A549 (cell line): ENCODE results near the gene SERPING1. TPM values are rescaled to one million over a fixed set of nuclear protein-coding genes. Genes with fewer than 3 reads are reported as not detected.
"Not testable (repeated sequence)": the region's sequence is repeated elsewhere in the genome, so short reads cannot be mapped to it uniquely, and the experiment has no call there.

Experiments
- ATAC-seq, 2 experiments: fragments of 200-7000 bp in 1 of 2; fragments of >200 bp in 1 of 2; cut with Nextera tagmentation in 1 of 2; cut with Tn5 transposase in 1 of 2; 3 replicates each; pipeline versions ENCODE4 v1.8.0 to v1.9.1; 2018 to 2020; ENCODE audit warnings: mild to moderate bottlenecking in 1 of 2, moderate library complexity in 1 of 2
- CTCF ChIA-PET: fragments of 300-600 bp; sonication (Branson Sonifier 250); formaldehyde crosslinking; extraction: SDS; loops from one replicate; lab custom pipeline; 2021; ENCODE audit warnings: antibody characterized with exemption, inconsistent platforms; lab: Yijun Ruan, JAX
- POLR2A ChIA-PET: fragments of 350-600 bp; formaldehyde crosslinking; extraction: SDS; loops from one replicate; lab custom pipeline; 2021; ENCODE audit warnings: antibody characterized with exemption, inconsistent platforms; lab: Yijun Ruan, JAX
- DNase-seq, 2 experiments: peaks; one replicate each; pipeline versions ENCODE4 v3.0.0 to v3.0.0-alpha.2; 2011 to 2016; ENCODE audit warnings: low read depth in 1 of 2, low spot score in 1 of 2
- FAIRE-seq: peaks from 2 replicates; lab custom pipeline; 2011; peaks lifted over from hg19 to GRCh38; lab: Jason Lieb, UNC
- H3K27ac ChIP-seq, 2 experiments: fragments of >200 bp; sonication (Bioruptor Twin); formaldehyde crosslinking; 3 replicates each; pipeline ENCODE4 v1.5.1; 2016 to 2017
- H3K4me1 ChIP-seq: fragments of >200 bp; sonication (Bioruptor Twin); formaldehyde crosslinking; 3 replicates; pipeline ENCODE4 v1.6.1; 2016
- H3K4me2 ChIP-seq: fragments of >200 bp; sonication (Bioruptor Twin); formaldehyde crosslinking; 3 replicates; pipeline ENCODE4 v1.6.1; 2016
- H3K4me3 ChIP-seq: fragments of >200 bp; sonication (Bioruptor Twin); formaldehyde crosslinking; 3 replicates; pipeline ENCODE4 v1.5.1; 2016
- H3K9me3 ChIP-seq: fragments of >200 bp; sonication (Bioruptor Twin); formaldehyde crosslinking; 3 replicates; pipeline ENCODE4 v1.6.1; 2016
- CBX8 ChIP-seq: fragments of 200-600 bp; sonication (generic); IDR thresholded peaks from 2 replicates; pipeline ENCODE4 v1.6.1; 2016
- EHMT2 ChIP-seq: fragments of 200-600 bp; sonication (generic); IDR thresholded peaks from 2 replicates; pipeline ENCODE4 v1.6.1; 2016; ENCODE audit warnings: antibody characterized with exemption, low read depth, mild to moderate bottlenecking, moderate library complexity
- ESRRA ChIP-seq: fragments of 150-350 bp; IDR thresholded peaks from 2 replicates; pipeline ENCODE4 v1.6.1; 2014; ENCODE audit warnings: mild to moderate bottlenecking, low read length, borderline replicate concordance
- FOSB ChIP-seq: fragments of 250-450 bp; sonication (Bioruptor Pico); IDR thresholded peaks from 2 replicates; pipeline ENCODE4 v1.5.0; 2020; ENCODE audit warnings: mild to moderate bottlenecking, moderate library complexity
- HEYL ChIP-seq: fragments of 250-450 bp; sonication (Bioruptor Pico); IDR thresholded peaks from 2 replicates; pipeline ENCODE4 v1.8.0; 2021; ENCODE audit warnings: mild to moderate bottlenecking, moderate library complexity
- HMGXB4 ChIP-seq: fragments of 250-450 bp; sonication (Bioruptor Pico); IDR thresholded peaks from 2 replicates; pipeline ENCODE4 v1.5.0; 2021; ENCODE audit warnings: mild to moderate bottlenecking, moderate library complexity, borderline replicate concordance
- HOXB13 ChIP-seq: fragments of 250-450 bp; sonication (Bioruptor Pico); IDR thresholded peaks from 2 replicates; pipeline ENCODE4 v1.5.0; 2020; ENCODE audit warnings: low read depth, mild to moderate bottlenecking, moderate library complexity
- HOXB5 ChIP-seq: fragments of 250-450 bp; sonication (Bioruptor Pico); IDR thresholded peaks from 2 replicates; pipeline ENCODE4 v1.5.0; 2020; ENCODE audit warnings: mild to moderate bottlenecking, moderate library complexity
- JUNB ChIP-seq: fragments of >200 bp; sonication (Bioruptor Twin); formaldehyde crosslinking; IDR thresholded peaks from 2 replicates; pipeline ENCODE4 v1.6.1; 2016
- KDM5A ChIP-seq: fragments of 200-600 bp; sonication (generic); IDR thresholded peaks from 2 replicates; pipeline ENCODE4 v1.6.1; 2016; ENCODE audit warnings: antibody characterized with exemption, mild to moderate bottlenecking
- NFE2L2 ChIP-seq: fragments of 150-350 bp; conservative IDR thresholded peaks from 2 replicates; pipeline ENCODE4 v1.6.1; 2014; ENCODE audit warnings: low read length
- POLR2AphosphoS2 ChIP-seq: conservative IDR thresholded peaks from 2 replicates; pipeline ENCODE4 v1.6.1; 2012; ENCODE audit warnings: low read length, improper control_type of control experiment, inconsistent platforms
- RARB ChIP-seq: fragments of 250-450 bp; sonication (Bioruptor Pico); IDR thresholded peaks from 2 replicates; pipeline ENCODE4 v1.8.0; 2021; ENCODE audit warnings: mild to moderate bottlenecking, moderate library complexity
- RCOR1 ChIP-seq: fragments of 150-350 bp; IDR thresholded peaks from 2 replicates; pipeline ENCODE4 v1.6.1; 2014; ENCODE audit warnings: antibody characterized with exemption, low read length, low read depth
- RFX5 ChIP-seq: fragments of 450-650 bp; IDR thresholded peaks from 2 replicates; pipeline ENCODE4 v1.7.1; 2014; ENCODE audit warnings: antibody characterized with exemption, mild to moderate bottlenecking, moderate library complexity
- SMC3 ChIP-seq: fragments of >200 bp; sonication (Bioruptor Twin); formaldehyde crosslinking; IDR thresholded peaks from 3 replicates; pipeline ENCODE4 v1.6.1; 2018; ENCODE audit warnings: inconsistent platforms
- ZFP36 ChIP-seq: fragments of 450-650 bp; IDR thresholded peaks from 2 replicates; pipeline ENCODE4 v1.6.1; 2014; ENCODE audit warnings: borderline replicate concordance; ENCODE audit not compliant: partially characterized antibody
- ZSCAN20 ChIP-seq: fragments of 250-450 bp; sonication (Bioruptor Pico); IDR thresholded peaks from 2 replicates; pipeline ENCODE4 v1.8.0; 2022; ENCODE audit warnings: mild to moderate bottlenecking, moderate library complexity
- WGBS: methylation state at CpG from one replicate; pipeline ENCODE4 v1.1.6; 2017; ENCODE audit errors: missing lambda C conversion rate; 5-methylcytosine and 5-hydroxymethylcytosine counted together
- polyA plus RNA-seq, 4 experiments: library from polyadenylated mRNA; depleted of rRNA in 3 of 4; stranded (reverse); fragments of >200 nt; fragmentation: RNase III in 1 of 4; extraction: RNeasy Plus Mini Kit Qiagen cat#74134 plus additional on column Dnase treatment in 1 of 4; gene quantifications; 2 replicates in 3 of 4; 3 replicates in 1 of 4; pipeline ENCODE4 v1.2.3, GENCODE V29; 2011 to 2017

Gene SERPING1
- polyA plus RNA-seq, 2 of the 4 experiments (the other 2 are of a cell fraction): 0.59 to 0.63 TPM

- H3K4me3 ChIP-seq, DNase-seq, H3K27ac ChIP-seq, FAIRE-seq, ATAC-seq, POLR2A ChIA-PET, H3K4me2 ChIP-seq, H3K9me3 ChIP-seq: not testable (repeated sequence)
- CTCF ChIA-PET: interaction anchor here (0.7 to 3.8 kb wide), 8 partner anchors 7 to 195 kb away, joined by 3 to 21 read pairs (median 6); partner anchors contain the start of gene UBE2L6
- peaks cover 25% of the 10 kb centered on the region for H3K4me1 ChIP-seq
- WGBS: 69% methylated on average over 14 of the region's 14 CpGs
Observed at GRCh38 chr11:57652230-57652629, 54.7 kb downstream of the SERPING1 start.

GRCh38 chr11:57652662-57653061, 55.2 kb downstream of the SERPING1 start:
- Histone ChIP-seq H3K4me3 (no peak overlapping the region), H3K4me1 (peaks cover 25% of the 10 kb centered on the region), H3K27ac (no peak overlapping the region), H3K4me2 (no peak overlapping the region), H3K9me3 (no peaks in the 10 kb centered on the region)
- DNase-seq (no peak), ATAC-seq (no peak), FAIRE-seq (no peak)
- CTCF ChIA-PET: interaction anchor here (0.6 to 3.8 kb wide), 8 partner anchors 8 to 159 kb away, joined by 3 to 21 read pairs (median 5); no protein-coding TSS in a partner anchor
- POLR2A ChIA-PET: no interaction called here
- no peak for TF ChIP-seq RFX5
- no peak for TF ChIP-seq HOXB5 (CRISPR knock-in tag)
- no peak for TF ChIP-seq ZSCAN20 (CRISPR knock-in tag)
- TF ChIP-seq SMC3: no peak
- TF ChIP-seq HEYL (CRISPR knock-in tag): no peak
- no peak for TF ChIP-seq JUNB
- no peak for TF ChIP-seq KDM5A
- TF ChIP-seq HMGXB4 (CRISPR knock-in tag): no peak
- no peak for TF ChIP-seq RCOR1
- TF ChIP-seq CBX8: no peak
- no peak for TF ChIP-seq ESRRA
- no peak for TF ChIP-seq RARB (CRISPR knock-in tag)
- TF ChIP-seq HOXB13 (CRISPR knock-in tag): no peak
- TF ChIP-seq POLR2AphosphoS2: no peak
- TF ChIP-seq FOSB (CRISPR knock-in tag): no peak
- 78% methylated on average over 3 of the region's 3 CpGs for WGBS

GRCh38 chr11:57653163-57653562, 55.7 kb downstream of the SERPING1 start:
- ChIA-PET POLR2A (no interaction called here), CTCF (interaction anchor here (0.6 to 3.8 kb wide), 7 partner anchors 8 to 126 kb away, joined by 3 to 21 read pairs (median 5); no protein-coding TSS in a partner anchor)
- no peak for FAIRE-seq
- 64% methylated on average over 3 of the region's 3 CpGs for WGBS
- TF ChIP-seq ZFP36: no peak
- no peak for ATAC-seq
- Histone ChIP-seq H3K4me1 (peaks cover 25% of the 10 kb centered on the region), H3K27ac (no peak overlapping the region), H3K4me3 (no peak overlapping the region), H3K4me2 (no peak overlapping the region), H3K9me3 (no peaks in the 10 kb centered on the region)
- DNase-seq: no peak

- Histone ChIP-seq H3K4me1 (peaks cover 11% of the 10 kb centered on the region; the same call in 1 of the 3 replicates), H3K4me2 (peak overlapping the region; percentile 86), H3K4me3 (peak overlapping the region; percentile 63), H3K9me3 (no peaks in the 10 kb centered on the region), H3K27ac (peak overlapping the region; percentile 63 to 81)
- CTCF ChIA-PET: interaction anchor here (1.0 to 2.1 kb wide), 3 partner anchors 12 to 311 kb away, joined by 4 to 10 read pairs (median 6); no protein-coding TSS in a partner anchor
- ATAC-seq (peak in 1 of 2 experiments; percentile 7; a peak in 1 of 6 replicates), FAIRE-seq (no peak), DNase-seq (no peak)
- 18% methylated on average over 5 of the region's 5 CpGs for WGBS
- TF ChIP-seq NFE2L2 (no peak), EHMT2 (no peak), HEYL (CRISPR knock-in tag) (no peak)
- POLR2A ChIA-PET: no interaction called here
Observed at GRCh38 chr11:57656885-57657193, 59.4 kb downstream of the SERPING1 start.
